ENCODE data around the gene PCDH9. TPM values are rescaled to one million over a fixed set of nuclear protein-coding genes. Genes with fewer than 3 reads are reported as not detected.

The PCDH9 gene
- total and polyA plus RNA-seq, 2 of the 13 experiments (the other 11 are each of a cell fraction or from before 2014, with no cell fraction given) = 0.09 TPM; not detected in 1

GRCh38 chr13:66528944-66529576 lies 701.1 kb downstream of the PCDH9 start (continued):
- TF ChIP-seq ELF1 (CRISPR knock-in tag; IDR thresholded peaks at IDR 0.05) (no peak), ZSCAN5A (CRISPR knock-in tag; IDR thresholded peaks at IDR 0.05; ENCODE audit: borderline replicate concordance) (no peak), NR0B2 (CRISPR knock-in tag; IDR thresholded peaks at IDR 0.05) (no peak), ZNF713 (CRISPR knock-in tag; IDR thresholded peaks at IDR 0.05) (no peak), ZBTB20 (CRISPR knock-in tag; IDR thresholded peaks at IDR 0.05; ENCODE audit: borderline replicate concordance, low read depth) (no peak)

GRCh38 chr13:66528180-66528579 lies 702.0 kb downstream of the PCDH9 start:
- Histone ChIP-seq H4K20me1 (ENCODE audit: insufficient read depth, low read length) (no peaks in the 10 kb centered on the region), H3K9me3 (ENCODE audit: low read length) (no peaks in the 10 kb centered on the region), H3K27me3 (ENCODE audit: control insufficient read depth in 1 of 2, insufficient read depth in 2 of 2, low read length in 2 of 2) (no peaks in the 10 kb centered on the region), H3K4me2 (ENCODE audit: low read depth, low read length) (no peak overlapping the region), H3K4me3 (replicated peaks in 1 of 3; ENCODE audit: insufficient read depth in 1 of 3, low read depth in 2 of 3, low read length in 3 of 3) (no peak overlapping the region), H3K36me3 (replicated peaks in 1 of 2; ENCODE audit: control insufficient read depth in 1 of 2, insufficient read depth in 2 of 2, low read length in 2 of 2) (no peaks in the 10 kb centered on the region), H3K4me1 (ENCODE audit: insufficient read depth, low read length) (no peaks in the 10 kb centered on the region), H2AFZ (ENCODE audit: low read length) (no peak overlapping the region), H3K9ac (ENCODE audit: insufficient read depth, low read depth, low read length) (no peak overlapping the region), H3K27ac (ENCODE audit: extremely low read length, insufficient read depth, low read length) (no peak overlapping the region), H3K79me2 (ENCODE audit: insufficient read depth, low read length) (no peaks in the 10 kb centered on the region)
- CTCF ChIA-PET (ENCODE audit: low intra/inter-chr PET ratio, low total read pairs) = no interaction called here
- DNase-seq (ENCODE audit: low spot score) (no peak), FAIRE-seq (no peak), ATAC-seq (no peak)
- no peak for TF ChIP-seq SYNCRIP (IDR thresholded peaks at IDR 0.05; ENCODE audit: insufficient read depth, low read depth, low read length)
- TF ChIP-seq GATAD1 (CRISPR knock-in tag; IDR thresholded peaks at IDR 0.05) = no peak
- TF ChIP-seq GPN1 (CRISPR knock-in tag; IDR thresholded peaks at IDR 0.05; ENCODE audit: borderline replicate concordance) = no peak
- no peak for TF ChIP-seq ZNF326 (CRISPR knock-in tag; IDR thresholded peaks at IDR 0.05; ENCODE audit: borderline replicate concordance)
- WGBS (ENCODE audit: low lambda C conversion rate) = 11% methylated on average over 5 of the region's 5 CpGs
- POLR2A ChIA-PET = no interaction called here
- intact Hi-C loops (cut with micrococcal nuclease; ENCODE audit: unreplicated experiment) = no loop called here
- in situ Hi-C loops (cut with HindIII; ENCODE audit: extremely low pct_ligation_motif_present, low pct_unique_long_range_greater_than_20kb) = no loop called here
- BruUV-seq (replicated peaks) = no TSS peak
